Kidney epithelial cell (primary cell): ENCODE measurements around the gene PDE6H. TPM values are rescaled to one million over a fixed set of nuclear protein-coding genes. Genes with fewer than 3 reads are reported as not detected.

ENCODE experiments used
- DNase-seq: peaks from one replicate; pipeline ENCODE4 v3.0.0-alpha.2; 2010; ENCODE audit warnings: low read depth
- H3K27me3 ChIP-seq: 2 replicates; pipeline ENCODE4 v1.6.0; 2011; ENCODE audit warnings: low read length; ENCODE audit not compliant: control insufficient read depth, insufficient read depth
- H3K36me3 ChIP-seq: 2 replicates; pipeline ENCODE4 v1.5.1; 2011; ENCODE audit warnings: low read length; ENCODE audit not compliant: control insufficient read depth, insufficient read depth
- H3K4me3 ChIP-seq: 2 replicates; pipeline ENCODE4 v1.5.1; 2011; ENCODE audit warnings: low read depth, mild to moderate bottlenecking, control low read depth, low read length
- CTCF ChIP-seq: IDR thresholded peaks from 2 replicates; pipeline ENCODE4 v1.5.1; 2011; ENCODE audit warnings: mild to moderate bottlenecking, moderate library complexity, low read length, control low read depth, inconsistent platforms; ENCODE audit not compliant: insufficient read depth, poor library complexity, severe bottlenecking
- total RNA-seq: library from RNA; depleted of rRNA; stranded (reverse); fragments of >200 nt; gene quantifications from 2 replicates; pipeline ENCODE4 v1.2.3, GENCODE V29; 2015

Gene PDE6H
- total RNA-seq, 1 donor from 2014 or later, result not detected

DNA sequence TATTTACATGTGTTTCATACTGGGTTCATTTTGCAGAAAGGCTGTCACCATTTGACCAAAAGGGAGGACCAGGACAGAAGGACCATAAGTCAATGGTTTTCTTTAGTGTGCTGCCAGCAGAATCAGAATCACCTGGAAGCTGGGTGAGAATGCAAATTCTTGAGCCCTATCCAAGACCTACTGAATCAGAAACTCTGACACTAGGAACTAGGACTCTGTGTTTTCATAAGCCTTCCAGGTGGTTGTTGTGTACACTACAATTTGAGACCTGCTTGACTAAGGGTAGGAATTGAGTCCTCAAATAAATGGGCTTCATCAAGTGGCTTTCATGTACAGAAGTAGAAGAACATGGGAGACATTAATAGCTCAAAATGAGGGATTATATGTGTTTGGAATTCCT, 32.2 kb downstream of the PDE6H start:
- no peak for TF ChIP-seq CTCF
- H3K27me3 ChIP-seq, result peaks cover 4% of the 10 kb centered on the region

GRCh38 chr12:15007551-15007950, 34.7 kb downstream of the PDE6H start:
- H3K4me3 ChIP-seq, result no peak overlapping the region
- TF ChIP-seq CTCF, result no peak
- H3K27me3 ChIP-seq, result peaks cover 2% of the 10 kb centered on the region
- DNase-seq, result no peak
- no peaks in the 10 kb centered on the region for H3K36me3 ChIP-seq

More for the DNA sequence above, 32.2 kb downstream of the PDE6H start:
- no peak for DNase-seq
- Histone ChIP-seq H3K4me3 (no peak overlapping the region), H3K36me3 (no peaks in the 10 kb centered on the region)

DNA sequence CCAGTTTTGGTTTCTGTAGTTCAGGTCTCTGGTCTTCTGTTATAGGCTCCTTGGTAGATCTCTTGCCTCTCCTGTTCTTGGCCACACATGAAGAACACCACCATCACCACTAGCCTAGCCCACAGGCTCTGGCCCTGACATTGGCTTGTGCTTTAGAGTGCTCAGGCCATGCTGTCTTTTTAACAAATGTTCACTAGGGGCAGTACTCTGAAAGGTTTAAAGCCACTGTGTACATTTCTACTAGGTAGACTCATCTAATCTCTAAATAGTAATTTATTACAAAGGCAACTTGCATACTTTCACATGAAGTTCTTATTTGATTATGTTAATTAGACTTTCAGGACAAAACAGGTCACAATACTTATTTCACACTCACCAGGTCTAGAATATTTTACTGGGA, 38.3 kb downstream of the PDE6H start:
- no peak for DNase-seq
- Histone ChIP-seq H3K36me3 (no peaks in the 10 kb centered on the region), H3K27me3 (peaks cover 2% of the 10 kb centered on the region), H3K4me3 (no peak overlapping the region)
- TF ChIP-seq CTCF, result peak; percentile 12

GRCh38 chr12:15013634-15014179, 40.9 kb downstream of the PDE6H start:
- Histone ChIP-seq H3K36me3 (no peaks in the 10 kb centered on the region), H3K4me3 (no peak overlapping the region), H3K27me3 (peaks cover 2% of the 10 kb centered on the region)
- TF ChIP-seq CTCF, result no peak
- no peak for DNase-seq

GRCh38 chr12:15014708-15015107, 41.9 kb downstream of the PDE6H start:
- DNase-seq, result no peak
- Histone ChIP-seq H3K4me3 (no peak overlapping the region), H3K36me3 (no peaks in the 10 kb centered on the region), H3K27me3 (no peaks in the 10 kb centered on the region)
- no peak for TF ChIP-seq CTCF

DNA sequence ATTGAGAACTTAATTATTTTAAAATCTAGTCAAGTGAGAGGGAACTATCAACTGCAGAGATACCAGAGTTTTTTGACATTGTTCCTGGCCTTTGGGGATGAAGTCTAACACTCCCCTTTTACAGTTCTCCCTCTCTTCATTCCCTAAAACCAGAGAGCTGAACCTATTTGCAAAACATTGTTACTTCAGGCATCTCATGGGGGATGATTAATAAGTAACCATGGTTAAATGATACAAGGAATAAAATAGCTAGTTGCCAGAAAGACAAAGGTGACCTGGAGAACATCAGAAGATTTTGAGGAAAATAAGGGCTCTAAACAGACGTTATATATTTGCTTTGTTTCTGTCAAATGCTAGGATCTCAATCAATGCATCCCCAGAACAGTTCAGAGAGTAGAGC, 42.3 kb downstream of the PDE6H start:
- no peak for DNase-seq
- no peaks in the 10 kb centered on the region for H3K36me3 ChIP-seq

More for the DNA sequence above, 42.3 kb downstream of the PDE6H start:
- Histone ChIP-seq H3K4me3 (no peak overlapping the region), H3K27me3 (no peaks in the 10 kb centered on the region)
- no peak for TF ChIP-seq CTCF
